ENCODE results near the gene SBNO2. TPM values are rescaled to one million over a fixed set of nuclear protein-coding genes. Genes with fewer than 3 reads are reported as not detected.
"Not testable (repeated sequence)": the region's sequence is repeated elsewhere in the genome, so short reads cannot be mapped to it uniquely, and the experiment has no call there.

The SBNO2 gene
- total RNA-seq, 1 experiment from 2014 or later, result 51.8 TPM

GRCh38 chr19:1115646-1116420, 58.2 kb downstream of the SBNO2 start:
- no TSS peak for BruUV-seq (replicated peaks)
- Histone ChIP-seq H3K36me3 (ENCODE audit: insufficient read depth, low read length, poor library complexity, severe bottlenecking) (peaks cover 35% of the 10 kb centered on the region), H3K4me3 (ENCODE audit: low read depth, low read length, poor library complexity, severe bottlenecking) (no peak overlapping the region), H3K27ac (ENCODE audit: low read depth, low read length, poor library complexity, severe bottlenecking) (no peak overlapping the region), H3K4me1 (ENCODE audit: insufficient read depth, low read length, poor library complexity, severe bottlenecking) (peaks cover 9% of the 10 kb centered on the region), H3K9me3 (ENCODE audit: low read depth, low read length, poor library complexity, severe bottlenecking) (no peaks in the 10 kb centered on the region), H3K27me3 (replicated peaks; ENCODE audit: insufficient read depth, low read depth, low read length, poor library complexity) (no peaks in the 10 kb centered on the region)
- ChIA-PET POLR2A (ENCODE audit: low non-redundant PET) (no interaction called here), CTCF (no interaction called here)
- TF ChIP-seq, protein P1, sequence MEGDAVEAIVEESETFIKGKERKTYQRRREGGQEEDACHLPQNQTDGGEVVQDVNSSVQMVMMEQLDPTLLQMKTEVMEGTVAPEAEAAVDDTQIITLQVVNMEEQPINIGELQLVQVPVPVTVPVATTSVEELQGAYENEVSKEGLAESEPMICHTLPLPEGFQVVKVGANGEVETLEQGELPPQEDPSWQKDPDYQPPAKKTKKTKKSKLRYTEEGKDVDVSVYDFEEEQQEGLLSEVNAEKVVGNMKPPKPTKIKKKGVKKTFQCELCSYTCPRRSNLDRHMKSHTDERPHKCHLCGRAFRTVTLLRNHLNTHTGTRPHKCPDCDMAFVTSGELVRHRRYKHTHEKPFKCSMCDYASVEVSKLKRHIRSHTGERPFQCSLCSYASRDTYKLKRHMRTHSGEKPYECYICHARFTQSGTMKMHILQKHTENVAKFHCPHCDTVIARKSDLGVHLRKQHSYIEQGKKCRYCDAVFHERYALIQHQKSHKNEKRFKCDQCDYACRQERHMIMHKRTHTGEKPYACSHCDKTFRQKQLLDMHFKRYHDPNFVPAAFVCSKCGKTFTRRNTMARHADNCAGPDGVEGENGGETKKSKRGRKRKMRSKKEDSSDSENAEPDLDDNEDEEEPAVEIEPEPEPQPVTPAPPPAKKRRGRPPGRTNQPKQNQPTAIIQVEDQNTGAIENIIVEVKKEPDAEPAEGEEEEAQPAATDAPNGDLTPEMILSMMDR (conservative IDR thresholded peaks at IDR 0.05; ENCODE audit: low read depth, low read length), result no peak
- TF ChIP-seq EZH2 (IDR thresholded peaks at IDR 0.05; ENCODE audit: borderline replicate concordance, low read depth, low read length, poor library complexity, severe bottlenecking), result no peak
- DNase-seq (ENCODE audit: low spot score), result no peak
- intact Hi-C loops (cut with micrococcal nuclease; ENCODE audit: unreplicated experiment), result no loop called here

GRCh38 chr19:1114728-1115127, 59.3 kb downstream of the SBNO2 start:
- H3K36me3 ChIP-seq (ENCODE audit: insufficient read depth, low read length, poor library complexity, severe bottlenecking), result peaks cover 27% of the 10 kb centered on the region
- H3K27ac ChIP-seq (ENCODE audit: low read depth, low read length, poor library complexity, severe bottlenecking); BruUV-seq (replicated peaks); POLR2A ChIA-PET (ENCODE audit: low non-redundant PET); H3K27me3 ChIP-seq (replicated peaks; ENCODE audit: insufficient read depth, low read depth, low read length, poor library complexity); H3K4me3 ChIP-seq (ENCODE audit: low read depth, low read length, poor library complexity, severe bottlenecking); CTCF ChIA-PET; H3K4me1 ChIP-seq (ENCODE audit: insufficient read depth, low read length, poor library complexity, severe bottlenecking); DNase-seq (ENCODE audit: low spot score); H3K9me3 ChIP-seq (ENCODE audit: low read depth, low read length, poor library complexity, severe bottlenecking): not testable (repeated sequence)
- intact Hi-C loops (cut with micrococcal nuclease; ENCODE audit: unreplicated experiment), result loop anchor here (5.0 kb wide), 2 partner anchors 63 to 78 kb away; no protein-coding TSS in a partner anchor

GRCh38 chr19:1113986-1114483, 60.0 kb downstream of the SBNO2 start:
- Histone ChIP-seq H3K27ac (ENCODE audit: low read depth, low read length, poor library complexity, severe bottlenecking) (no peak overlapping the region), H3K9me3 (ENCODE audit: low read depth, low read length, poor library complexity, severe bottlenecking) (no peaks in the 10 kb centered on the region), H3K36me3 (ENCODE audit: insufficient read depth, low read length, poor library complexity, severe bottlenecking) (peaks cover 23% of the 10 kb centered on the region), H3K4me1 (ENCODE audit: insufficient read depth, low read length, poor library complexity, severe bottlenecking) (peaks cover 9% of the 10 kb centered on the region), H3K4me3 (ENCODE audit: low read depth, low read length, poor library complexity, severe bottlenecking) (no peak overlapping the region), H3K27me3 (replicated peaks; ENCODE audit: insufficient read depth, low read depth, low read length, poor library complexity) (no peaks in the 10 kb centered on the region)
- POLR2A ChIA-PET (ENCODE audit: low non-redundant PET), result no interaction called here
- no peak for DNase-seq (ENCODE audit: low spot score)
- BruUV-seq (replicated peaks), result no TSS peak
- no peak for TF ChIP-seq EZH2 (IDR thresholded peaks at IDR 0.05; ENCODE audit: borderline replicate concordance, low read depth, low read length, poor library complexity, severe bottlenecking)
- TF ChIP-seq, protein P1 (conservative IDR thresholded peaks at IDR 0.05; ENCODE audit: low read depth, low read length), result no peak
- intact Hi-C loops (cut with micrococcal nuclease; ENCODE audit: unreplicated experiment), result loop anchor here (5.0 kb wide), 2 partner anchors 63 to 78 kb away; no protein-coding TSS in a partner anchor
- CTCF ChIA-PET, result interaction anchor here (0.5 to 0.7 kb wide), 8 partner anchors 10 to 127 kb away, joined by 3 to 6 read pairs (median 3); no protein-coding TSS in a partner anchor
